ENCODE measurements around the gene SLC16A3. TPM values are rescaled to one million over a fixed set of nuclear protein-coding genes. Genes with fewer than 3 reads are reported as not detected.

SLC16A3 gene
- total RNA-seq, 1 donor = 222 TPM

GRCh38 chr17:82237746-82238471, 9.1 kb downstream of the SLC16A3 start:
- Histone ChIP-seq H3K27me3 (ENCODE audit: insufficient read depth, low read length) (no peaks in the 10 kb centered on the region), H3K4me1 (ENCODE audit: insufficient read depth, low read length) (peaks cover 36% of the 10 kb centered on the region), H3K36me3 (ENCODE audit: insufficient read depth, low read length) (peaks cover 58% of the 10 kb centered on the region), H2AFZ (ENCODE audit: low read length) (no peak overlapping the region), H3K4me3 (ENCODE audit: insufficient read depth, low read length) (no peak overlapping the region), H3K4me2 (ENCODE audit: insufficient read depth, low read length) (peak overlapping the region; percentile 28), H3K27ac (ENCODE audit: low read depth, low read length) (peak overlapping the region; percentile 60), H4K20me1 (ENCODE audit: insufficient read depth, low read length) (peaks cover 95% of the 10 kb centered on the region), H3K9me3 (ENCODE audit: low read depth, low read length) (no peaks in the 10 kb centered on the region), H3K79me2 (ENCODE audit: insufficient read depth, low read length) (peaks cover 79% of the 10 kb centered on the region)
- peak; percentile 91 for DNase-seq (ENCODE audit: insufficient read length, low spot score, missing footprints)
- TF ChIP-seq CTCF (IDR thresholded peaks at IDR 0.05; ENCODE audit: extremely low read depth, low read depth, low read length) = no peak

- H3K4me1 ChIP-seq (ENCODE audit: insufficient read depth, low read length) = peaks cover 38% of the 10 kb centered on the region
- H3K4me3 ChIP-seq (ENCODE audit: insufficient read depth, low read length) = no peak overlapping the region
- no peak for TF ChIP-seq CTCF (IDR thresholded peaks at IDR 0.05; ENCODE audit: extremely low read depth, low read depth, low read length)
- peaks cover 95% of the 10 kb centered on the region for H4K20me1 ChIP-seq (ENCODE audit: insufficient read depth, low read length)
- no peak overlapping the region for H2AFZ ChIP-seq (ENCODE audit: low read length)
- H3K79me2 ChIP-seq (ENCODE audit: insufficient read depth, low read length) = peaks cover 74% of the 10 kb centered on the region
- peak; percentile 98 for DNase-seq (ENCODE audit: insufficient read length, low spot score, missing footprints)
- H3K27ac ChIP-seq (ENCODE audit: low read depth, low read length) = peak overlapping the region; percentile 60
- no peaks in the 10 kb centered on the region for H3K9me3 ChIP-seq (ENCODE audit: low read depth, low read length)
- no peaks in the 10 kb centered on the region for H3K27me3 ChIP-seq (ENCODE audit: insufficient read depth, low read length)
- H3K36me3 ChIP-seq (ENCODE audit: insufficient read depth, low read length) = peaks cover 59% of the 10 kb centered on the region
- H3K4me2 ChIP-seq (ENCODE audit: insufficient read depth, low read length) = peak overlapping the region; percentile 28
These were observed 9.8 kb downstream of the SLC16A3 start for GRCh38 chr17:82238472-82239201.

GRCh38 chr17:82239401-82239925, 10.6 kb downstream of the SLC16A3 start:
- Histone ChIP-seq H3K27ac (ENCODE audit: low read depth, low read length) (no peak overlapping the region), H3K4me2 (ENCODE audit: insufficient read depth, low read length) (no peak overlapping the region), H3K27me3 (ENCODE audit: insufficient read depth, low read length) (no peaks in the 10 kb centered on the region), H3K79me2 (ENCODE audit: insufficient read depth, low read length) (peaks cover 69% of the 10 kb centered on the region), H3K36me3 (ENCODE audit: insufficient read depth, low read length) (peaks cover 65% of the 10 kb centered on the region), H3K9me3 (ENCODE audit: low read depth, low read length) (no peaks in the 10 kb centered on the region), H4K20me1 (ENCODE audit: insufficient read depth, low read length) (peaks cover 98% of the 10 kb centered on the region), H3K4me1 (ENCODE audit: insufficient read depth, low read length) (peaks cover 38% of the 10 kb centered on the region), H3K4me3 (ENCODE audit: insufficient read depth, low read length) (no peak overlapping the region), H2AFZ (ENCODE audit: low read length) (no peak overlapping the region)
- TF ChIP-seq CTCF (IDR thresholded peaks at IDR 0.05; ENCODE audit: extremely low read depth, low read depth, low read length) = no peak
- DNase-seq (ENCODE audit: insufficient read length, low spot score, missing footprints) = peak; percentile 77

All from osteoblast (primary cell).